HepG2 (cell line): ENCODE measurements around the gene YWHAE. TPM values are rescaled to one million over a fixed set of nuclear protein-coding genes. Genes with fewer than 3 reads are reported as not detected.

Experiments
- ARNT ChIP-seq: fragments of 450-650 bp; IDR thresholded peaks from 2 replicates; pipeline ENCODE4 v1.6.1; 2017
- CEBPG ChIP-seq: IDR thresholded peaks from 2 replicates; pipeline ENCODE4 v1.6.1; 2016
- EZH2 ChIP-seq: conservative IDR thresholded peaks from 2 replicates; pipeline ENCODE4 v1.6.1; 2012; ENCODE audit warnings: mild to moderate bottlenecking, low read depth, low read length, moderate library complexity
- FOXC1 ChIP-seq: sonication (generic); formaldehyde crosslinking; IDR thresholded peaks from 2 replicates; pipeline ENCODE4 v1.8.0; 2022; ENCODE audit warnings: mild to moderate bottlenecking, missing genetic modification reagents, borderline replicate concordance
- GATA4 ChIP-seq: sonication (generic); IDR thresholded peaks from 2 replicates; pipeline ENCODE4 v1.6.1; 2016; ENCODE audit warnings: antibody characterized with exemption, low read depth, borderline replicate concordance
- KLF11 ChIP-seq: IDR thresholded peaks from 2 replicates; pipeline ENCODE4 v1.6.1; 2016; ENCODE audit warnings: missing compliant biosample characterization
- MYC ChIP-seq: sonication (generic); formaldehyde crosslinking; IDR thresholded peaks from 2 replicates; pipeline ENCODE4 v1.9.0; 2021; ENCODE audit warnings: missing genetic modification reagents, borderline replicate concordance
- RAD51 ChIP-seq: fragments of 450-650 bp; IDR thresholded peaks from 2 replicates; pipeline ENCODE4 v1.6.1; 2016; ENCODE audit warnings: borderline replicate concordance
- SPEN ChIP-seq: sonication (generic); formaldehyde crosslinking; IDR thresholded peaks from 2 replicates; pipeline ENCODE4 v1.5.1; 2020; ENCODE audit warnings: low read depth, mild to moderate bottlenecking, missing genetic modification reagents
- XBP1 ChIP-seq: sonication (generic); formaldehyde crosslinking; IDR thresholded peaks from 2 replicates; pipeline ENCODE4 v1.5.0; 2020; ENCODE audit warnings: missing genetic modification reagents
- ZNF337 ChIP-seq: sonication (generic); formaldehyde crosslinking; IDR thresholded peaks from 2 replicates; pipeline ENCODE4 v1.5.1; 2020; ENCODE audit warnings: missing genetic modification reagents, low read depth, mild to moderate bottlenecking, borderline replicate concordance
- ZNF441 ChIP-seq: sonication (generic); formaldehyde crosslinking; IDR thresholded peaks from 2 replicates; pipeline ENCODE4 v1.7.0; 2021; ENCODE audit warnings: missing genetic modification reagents, borderline replicate concordance
- ZNF501 ChIP-seq: sonication (generic); formaldehyde crosslinking; IDR thresholded peaks from 2 replicates; pipeline ENCODE4 v1.5.1; 2020; ENCODE audit warnings: mild to moderate bottlenecking, moderate library complexity, missing genetic modification reagents
- ZNF557 ChIP-seq: sonication (generic); formaldehyde crosslinking; IDR thresholded peaks from 2 replicates; pipeline ENCODE4 v1.4.0; 2020; ENCODE audit warnings: missing genetic modification reagents
- ZNF768 ChIP-seq: sonication (generic); formaldehyde crosslinking; IDR thresholded peaks from 2 replicates; pipeline ENCODE4 v1.4.0; 2020; ENCODE audit warnings: missing genetic modification reagents
- polyA plus RNA-seq, 8 experiments: library from polyadenylated mRNA; depleted of rRNA in 3 of 8; stranded (reverse) in 7 of 8; unstranded in 1 of 8; fragments of >200 nt; fragmentation: Illumina TruSeq in 4 of 8; extraction: Trizol in 4 of 8; gene quantifications; 2 replicates each; pipeline versions ENCODE4 v1.2.1 to v1.2.3, GENCODE V29; 2011 to 2016; ENCODE audit warnings: low read depth in 4 of 8, missing spikeins in 1 of 8, mixed read lengths in 1 of 8; ENCODE audit not compliant: insufficient read depth in 1 of 8
- total RNA-seq, 5 experiments: library from RNA; depleted of rRNA; stranded (reverse); fragments of >200 nt; fragmentation: Illumina TruSeq; extraction: Trizol; gene quantifications; 2 replicates each; pipeline ENCODE4 v1.2.3, GENCODE V29; 2016; ENCODE audit warnings: low read depth in 1 of 5
- TF ChIP-seq, protein P1 (sequence below): IDR thresholded peaks from 2 replicates; pipeline ENCODE4 v1.6.1; 2018; ENCODE audit warnings: missing genetic modification reagents
- TF ChIP-seq, protein P2 (sequence below): sonication (generic); formaldehyde crosslinking; IDR thresholded peaks from 2 replicates; pipeline ENCODE4 v1.8.0; 2022; ENCODE audit warnings: low read depth, missing genetic modification reagents
- TF ChIP-seq, protein P3 (sequence below): sonication (generic); formaldehyde crosslinking; IDR thresholded peaks from 2 replicates; pipeline ENCODE4 v1.9.0; 2021; ENCODE audit warnings: missing genetic modification reagents, mild to moderate bottlenecking, borderline replicate concordance
- TF ChIP-seq, protein P4 (sequence below): sonication (generic); formaldehyde crosslinking; IDR thresholded peaks from 2 replicates; pipeline ENCODE4 v1.5.1; 2020; ENCODE audit warnings: missing genetic modification reagents, mild to moderate bottlenecking, borderline replicate concordance
- TF ChIP-seq, protein P5 (sequence below): sonication (generic); formaldehyde crosslinking; IDR thresholded peaks from 2 replicates; pipeline ENCODE4 v1.9.0; 2021; ENCODE audit warnings: missing genetic modification reagents, borderline replicate concordance

The YWHAE gene
- total and polyA plus RNA-seq, 2 of the 13 experiments (the other 11 are each of a cell fraction or from before 2014, with no cell fraction given), result 256 to 335 TPM

DNA sequence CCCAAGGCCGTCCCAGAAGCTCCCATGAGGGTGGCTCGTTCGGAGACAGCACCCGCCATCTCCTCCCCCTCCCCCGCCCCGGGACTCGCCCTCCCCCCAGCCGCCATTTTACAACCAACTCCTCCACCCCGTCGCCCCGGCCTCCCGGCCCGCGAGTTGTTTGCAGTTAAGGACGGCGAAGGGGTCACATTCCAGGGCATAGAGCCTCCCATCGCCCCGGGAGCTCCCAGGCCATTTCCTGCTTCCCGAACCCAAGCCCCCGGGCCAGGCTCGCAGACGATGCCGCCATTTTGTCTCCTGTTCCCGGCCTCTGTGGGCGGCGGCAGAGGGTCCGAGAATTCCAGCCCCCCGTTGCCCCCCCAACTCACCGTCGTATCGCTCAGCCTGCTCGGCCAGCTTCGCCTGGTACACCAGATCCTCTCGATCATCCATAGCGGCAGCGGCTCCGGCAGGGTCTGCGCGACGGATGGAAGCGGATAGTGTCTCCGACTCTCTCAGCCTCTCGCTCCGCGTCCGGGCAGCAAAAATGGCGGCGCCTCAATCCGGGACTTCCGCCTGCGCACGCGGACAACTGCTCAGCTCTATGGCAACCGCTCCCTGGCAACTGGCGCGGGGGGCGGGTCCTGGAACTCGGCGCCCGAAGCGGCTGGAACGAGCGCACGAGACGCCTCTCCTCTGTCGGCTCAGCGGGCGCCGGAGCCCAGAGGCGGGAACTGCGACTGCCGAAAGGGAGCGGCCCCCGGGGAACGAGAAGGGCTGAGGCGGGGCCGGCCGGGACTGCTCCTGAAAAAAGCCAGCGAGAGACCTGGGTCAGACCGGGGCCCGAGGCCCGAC lies at the start of gene YWHAE (continued):
- TF ChIP-seq MYC (peak; percentile 95), FOXC1 (CRISPR knock-in tag) (peak; percentile 92), ZNF441 (CRISPR knock-in tag) (peak; percentile 76; the same call in 1 of the 2 replicates), ZNF557 (0 out of 2 replicates have a peak, but pooled peaks have one; percentile 43), GATA4 (0 out of 2 replicates have a peak, but pooled peaks have one; percentile 19), ZNF768 (no peak), ZNF337 (CRISPR knock-in tag) (no peak; the same call in 1 of the 2 replicates), SPEN (peak; percentile 96; the same call in 1 of the 2 replicates), EZH2 (no peak), RAD51 (no peak), ZNF501 (peak; percentile 97), CEBPG (CRISPR knock-in tag) (no peak), KLF11 (CRISPR knock-in tag) (no peak; the same call in 1 of the 2 replicates), XBP1 (no peak), ARNT (no peak)
- TF ChIP-seq, protein P1, sequence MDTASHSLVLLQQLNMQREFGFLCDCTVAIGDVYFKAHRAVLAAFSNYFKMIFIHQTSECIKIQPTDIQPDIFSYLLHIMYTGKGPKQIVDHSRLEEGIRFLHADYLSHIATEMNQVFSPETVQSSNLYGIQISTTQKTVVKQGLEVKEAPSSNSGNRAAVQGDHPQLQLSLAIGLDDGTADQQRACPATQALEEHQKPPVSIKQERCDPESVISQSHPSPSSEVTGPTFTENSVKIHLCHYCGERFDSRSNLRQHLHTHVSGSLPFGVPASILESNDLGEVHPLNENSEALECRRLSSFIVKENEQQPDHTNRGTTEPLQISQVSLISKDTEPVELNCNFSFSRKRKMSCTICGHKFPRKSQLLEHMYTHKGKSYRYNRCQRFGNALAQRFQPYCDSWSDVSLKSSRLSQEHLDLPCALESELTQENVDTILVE (CRISPR knock-in tag), result peak; percentile 44; the same call in 1 of the 2 replicates
- TF ChIP-seq, protein P2, sequence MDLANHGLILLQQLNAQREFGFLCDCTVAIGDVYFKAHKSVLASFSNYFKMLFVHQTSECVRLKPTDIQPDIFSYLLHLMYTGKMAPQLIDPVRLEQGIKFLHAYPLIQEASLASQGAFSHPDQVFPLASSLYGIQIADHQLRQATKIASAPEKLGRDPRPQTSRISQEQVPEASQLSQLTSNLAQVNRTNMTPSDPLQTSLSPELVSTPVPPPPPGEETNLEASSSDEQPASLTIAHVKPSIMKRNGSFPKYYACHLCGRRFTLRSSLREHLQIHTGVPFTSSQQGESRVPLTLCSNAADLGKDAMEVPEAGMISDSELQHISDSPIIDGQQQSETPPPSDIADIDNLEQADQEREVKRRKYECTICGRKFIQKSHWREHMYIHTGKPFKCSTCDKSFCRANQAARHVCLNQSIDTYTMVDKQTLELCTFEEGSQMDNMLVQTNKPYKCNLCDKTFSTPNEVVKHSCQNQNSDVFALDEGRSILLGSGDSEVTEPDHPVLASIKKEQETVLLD (CRISPR knock-in tag), result 0 out of 2 replicates have a peak, but pooled peaks have one; percentile 20
- TF ChIP-seq, protein P3, sequence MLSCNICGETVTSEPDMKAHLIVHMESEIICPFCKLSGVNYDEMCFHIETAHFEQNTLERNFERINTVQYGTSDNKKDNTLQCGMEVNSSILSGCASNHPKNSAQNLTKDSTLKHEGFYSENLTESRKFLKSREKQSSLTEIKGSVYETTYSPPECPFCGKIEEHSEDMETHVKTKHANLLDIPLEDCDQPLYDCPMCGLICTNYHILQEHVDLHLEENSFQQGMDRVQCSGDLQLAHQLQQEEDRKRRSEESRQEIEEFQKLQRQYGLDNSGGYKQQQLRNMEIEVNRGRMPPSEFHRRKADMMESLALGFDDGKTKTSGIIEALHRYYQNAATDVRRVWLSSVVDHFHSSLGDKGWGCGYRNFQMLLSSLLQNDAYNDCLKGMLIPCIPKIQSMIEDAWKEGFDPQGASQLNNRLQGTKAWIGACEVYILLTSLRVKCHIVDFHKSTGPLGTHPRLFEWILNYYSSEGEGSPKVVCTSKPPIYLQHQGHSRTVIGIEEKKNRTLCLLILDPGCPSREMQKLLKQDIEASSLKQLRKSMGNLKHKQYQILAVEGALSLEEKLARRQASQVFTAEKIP, result no peak
- TF ChIP-seq, protein P4, sequence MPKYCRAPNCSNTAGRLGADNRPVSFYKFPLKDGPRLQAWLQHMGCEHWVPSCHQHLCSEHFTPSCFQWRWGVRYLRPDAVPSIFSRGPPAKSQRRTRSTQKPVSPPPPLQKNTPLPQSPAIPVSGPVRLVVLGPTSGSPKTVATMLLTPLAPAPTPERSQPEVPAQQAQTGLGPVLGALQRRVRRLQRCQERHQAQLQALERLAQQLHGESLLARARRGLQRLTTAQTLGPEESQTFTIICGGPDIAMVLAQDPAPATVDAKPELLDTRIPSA, result no peak
- TF ChIP-seq, protein P5, sequence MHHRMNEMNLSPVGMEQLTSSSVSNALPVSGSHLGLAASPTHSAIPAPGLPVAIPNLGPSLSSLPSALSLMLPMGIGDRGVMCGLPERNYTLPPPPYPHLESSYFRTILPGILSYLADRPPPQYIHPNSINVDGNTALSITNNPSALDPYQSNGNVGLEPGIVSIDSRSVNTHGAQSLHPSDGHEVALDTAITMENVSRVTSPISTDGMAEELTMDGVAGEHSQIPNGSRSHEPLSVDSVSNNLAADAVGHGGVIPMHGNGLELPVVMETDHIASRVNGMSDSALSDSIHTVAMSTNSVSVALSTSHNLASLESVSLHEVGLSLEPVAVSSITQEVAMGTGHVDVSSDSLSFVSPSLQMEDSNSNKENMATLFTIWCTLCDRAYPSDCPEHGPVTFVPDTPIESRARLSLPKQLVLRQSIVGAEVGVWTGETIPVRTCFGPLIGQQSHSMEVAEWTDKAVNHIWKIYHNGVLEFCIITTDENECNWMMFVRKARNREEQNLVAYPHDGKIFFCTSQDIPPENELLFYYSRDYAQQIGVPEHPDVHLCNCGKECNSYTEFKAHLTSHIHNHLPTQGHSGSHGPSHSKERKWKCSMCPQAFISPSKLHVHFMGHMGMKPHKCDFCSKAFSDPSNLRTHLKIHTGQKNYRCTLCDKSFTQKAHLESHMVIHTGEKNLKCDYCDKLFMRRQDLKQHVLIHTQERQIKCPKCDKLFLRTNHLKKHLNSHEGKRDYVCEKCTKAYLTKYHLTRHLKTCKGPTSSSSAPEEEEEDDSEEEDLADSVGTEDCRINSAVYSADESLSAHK (CRISPR knock-in tag), result no peak
